Vagina (tissue), 2 donors: ENCODE data around the gene TPBGL. TPM values are rescaled to one million over a fixed set of nuclear protein-coding genes. Genes with fewer than 3 reads are reported as not detected.

Experiments
- DNase-seq, 2 donors: peaks; one replicate each; pipeline ENCODE4 v3.0.0-alpha.2; 2017; ENCODE audit errors: extremely low spot score in 2 of 2
- H3K27ac ChIP-seq: fragments of 200-600 bp; sonication (generic); one replicate; pipeline ENCODE4 v1.5.1; 2019
- H3K27me3 ChIP-seq: fragments of 200-600 bp; sonication (generic); one replicate; pipeline ENCODE4 v1.5.1; 2019
- H3K36me3 ChIP-seq, 2 donors: fragments of 200-600 bp; sonication (generic); one replicate each; pipeline ENCODE4 v1.5.1; 2017 to 2019
- H3K4me1 ChIP-seq: fragments of 200-600 bp; sonication (generic); one replicate; pipeline ENCODE4 v1.5.1; 2019
- H3K4me3 ChIP-seq, 2 donors: fragments of 200-600 bp; sonication (generic); 1 replicate in 1 of 2; 2 replicates in 1 of 2; pipeline ENCODE4 v1.5.1; 2016 to 2019
- H3K9me3 ChIP-seq: fragments of 200-600 bp; sonication (generic); one replicate; pipeline ENCODE4 v1.5.1; 2019
- CTCF ChIP-seq, 3 experiments: fragments of 450-650 bp in 2 of 3; fragments of 200-600 bp in 1 of 3; sonication (generic) in 1 of 3; IDR thresholded peaks; one replicate each; pipeline ENCODE4 v1.5.1; 2017 to 2019; ENCODE audit warnings: antibody characterized with exemption in 3 of 3, mild to moderate bottlenecking in 2 of 3, moderate library complexity in 2 of 3
- POLR2A ChIP-seq, 2 donors: fragments of 450-650 bp; IDR thresholded peaks; one replicate each; pipeline ENCODE4 v1.6.1; 2017; ENCODE audit warnings: antibody characterized with exemption in 2 of 2, mild to moderate bottlenecking in 2 of 2, moderate library complexity in 2 of 2
- POLR2AphosphoS5 ChIP-seq, 2 donors: sonication (generic); formaldehyde crosslinking; IDR thresholded peaks; one replicate each; pipeline ENCODE4 v1.9.0; 2017; ENCODE audit warnings: antibody characterized with exemption in 2 of 2, mild to moderate bottlenecking in 2 of 2, low read depth in 1 of 2; ENCODE audit not compliant: insufficient read depth in 1 of 2
- intact Hi-C: fragments of 100-400 bp; cut with DNase I; formaldehyde crosslinking; loops from one replicate; pipeline ENCODE4 v1.15.1; 2023
- total RNA-seq: library from RNA; depleted of rRNA; stranded (reverse); fragments of >200 nt; gene quantifications from one replicate; pipeline ENCODE4 v1.2.3, GENCODE V29; 2016

The TPBGL gene
- total RNA-seq, 1 donor from 2014 or later, result 1.7 TPM

GRCh38 chr11:75289919-75290318, 49.3 kb downstream of the TPBGL start:
- Histone ChIP-seq H3K36me3 (no peaks in the 10 kb centered on the region), H3K4me1 (no peaks in the 10 kb centered on the region), H3K27me3 (no peaks in the 10 kb centered on the region), H3K9me3 (no peaks in the 10 kb centered on the region), H3K27ac (no peak overlapping the region), H3K4me3 (no peak overlapping the region)
- TF ChIP-seq CTCF (IDR thresholded peaks at IDR 0.05) (no peak), POLR2A (IDR thresholded peaks at IDR 0.05) (no peak), POLR2AphosphoS5 (IDR thresholded peaks at IDR 0.05; ENCODE audit: insufficient read depth in 1 of 2, low read depth in 1 of 2) (no peak)
- no peak for DNase-seq
- intact Hi-C loops, result loop anchor here (10.0 kb wide), 1 partner anchor 235 kb away; the partner anchor contains the start of gene GDPD5

GRCh38 chr11:75291741-75292140, 51.2 kb downstream of the TPBGL start:
- DNase-seq, result no peak
- Histone ChIP-seq H3K4me1 (no peaks in the 10 kb centered on the region), H3K27ac (no peak overlapping the region), H3K27me3 (no peaks in the 10 kb centered on the region), H3K9me3 (no peaks in the 10 kb centered on the region), H3K36me3 (no peaks in the 10 kb centered on the region), H3K4me3 (no peak overlapping the region)
- no peak for TF ChIP-seq POLR2AphosphoS5 (IDR thresholded peaks at IDR 0.05; ENCODE audit: insufficient read depth in 1 of 2, low read depth in 1 of 2)
- TF ChIP-seq POLR2A (IDR thresholded peaks at IDR 0.05), result no peak
- TF ChIP-seq CTCF (IDR thresholded peaks at IDR 0.05), result no peak
- intact Hi-C loops, result no loop called here

- H3K9me3 ChIP-seq, result no peaks in the 10 kb centered on the region
- intact Hi-C loops, result no loop called here
- no peak for TF ChIP-seq POLR2A (IDR thresholded peaks at IDR 0.05)
- TF ChIP-seq CTCF (IDR thresholded peaks at IDR 0.05), result no peak
- TF ChIP-seq POLR2AphosphoS5 (IDR thresholded peaks at IDR 0.05; ENCODE audit: insufficient read depth in 1 of 2, low read depth in 1 of 2), result no peak
- H3K27me3 ChIP-seq, result no peaks in the 10 kb centered on the region
- H3K36me3 ChIP-seq, result no peaks in the 10 kb centered on the region
- H3K4me1 ChIP-seq, result no peaks in the 10 kb centered on the region
- no peak for DNase-seq
- H3K4me3 ChIP-seq, result no peak overlapping the region
- H3K27ac ChIP-seq, result no peak overlapping the region
Observed at GRCh38 chr11:75292943-75293342, 52.4 kb downstream of the TPBGL start.

Other genes starting within 250 kb of the TPBGL start
- gene OR2AT4, start 143.9 kb upstream of the TPBGL start, total RNA-seq, result not detected
- gene SLCO2B1, start 89.7 kb upstream of the TPBGL start, total RNA-seq, result 55.5 TPM
- 33.1 TPM for gene ARRB1, start 110.9 kb downstream of the TPBGL start, total RNA-seq
- gene RPS3, start 158.7 kb downstream of the TPBGL start, total RNA-seq, result 1,625 TPM
- gene KLHL35, start 192.4 kb downstream of the TPBGL start, total RNA-seq, result not detected